GM21367 (cell line): ENCODE results near the gene RIMKLB.
"Not testable (repeated sequence)": the region's sequence is repeated elsewhere in the genome, so short reads cannot be mapped to it uniquely, and the experiment has no call there.

ENCODE experiments used
- ATAC-seq: cut with Tn5 transposase; IDR thresholded peaks from one replicate; pipeline ENCODE4 v1.9.1; 2021; ENCODE audit not compliant: unreplicated experiment

The RIMKLB gene

GRCh38 chr12:8770499-8770898 lies 72.7 kb downstream of the RIMKLB start:
- no peak for ATAC-seq

GRCh38 chr12:8771072-8771471 lies 73.3 kb downstream of the RIMKLB start:
- no peak for ATAC-seq

- ATAC-seq, result no peak
Measured at GRCh38 chr12:8773461-8773860, 75.7 kb downstream of the RIMKLB start.

- no peak for ATAC-seq
Measured at GRCh38 chr12:8779281-8779680, 81.5 kb downstream of the RIMKLB start.

- ATAC-seq, result no peak
Measured at GRCh38 chr12:8779862-8780261, 82.1 kb downstream of the RIMKLB start.

GRCh38 chr12:8780389-8780788 lies 82.6 kb downstream of the RIMKLB start:
- no peak for ATAC-seq

GRCh38 chr12:8781381-8782127 lies 83.8 kb downstream of the RIMKLB start:
- no peak for ATAC-seq

- no peak for ATAC-seq
Measured at GRCh38 chr12:8784290-8784888, 86.6 kb downstream of the RIMKLB start.

- no peak for ATAC-seq
Measured at GRCh38 chr12:8785499-8785898, 87.7 kb downstream of the RIMKLB start.

GRCh38 chr12:8787206-8787605 lies 89.4 kb downstream of the RIMKLB start:
- ATAC-seq, result not testable (repeated sequence)

- not testable (repeated sequence) for ATAC-seq
Measured at GRCh38 chr12:8788706-8789105, 90.9 kb downstream of the RIMKLB start.

GRCh38 chr12:8789341-8790013 lies 91.7 kb downstream of the RIMKLB start:
- ATAC-seq, result not testable (repeated sequence)

GRCh38 chr12:8793226-8793625 lies 95.4 kb downstream of the RIMKLB start:
- not testable (repeated sequence) for ATAC-seq

- not testable (repeated sequence) for ATAC-seq
Measured at GRCh38 chr12:8794611-8795010, 96.8 kb downstream of the RIMKLB start.

- no peak for ATAC-seq
Measured at GRCh38 chr12:8796831-8797626, 99.2 kb downstream of the RIMKLB start.

- not testable (repeated sequence) for ATAC-seq
Measured at GRCh38 chr12:8801213-8801612, 103.4 kb downstream of the RIMKLB start.

- not testable (repeated sequence) for ATAC-seq
Measured at GRCh38 chr12:8804833-8805232, 107.0 kb downstream of the RIMKLB start.

GRCh38 chr12:8805487-8805886 lies 107.7 kb downstream of the RIMKLB start:
- not testable (repeated sequence) for ATAC-seq

- not testable (repeated sequence) for ATAC-seq
Measured at GRCh38 chr12:8807084-8807483, 109.3 kb downstream of the RIMKLB start.

- ATAC-seq, result not testable (repeated sequence)
Measured at GRCh38 chr12:8810112-8810511, 112.3 kb downstream of the RIMKLB start.
